HG03460 (cell line): ENCODE data around the gene PPP1R36.

ENCODE experiments used
- ATAC-seq: cut with Tn5 transposase; IDR thresholded peaks from one replicate; pipeline ENCODE4 v1.9.1; 2021; ENCODE audit not compliant: unreplicated experiment

PPP1R36 gene, protein sequence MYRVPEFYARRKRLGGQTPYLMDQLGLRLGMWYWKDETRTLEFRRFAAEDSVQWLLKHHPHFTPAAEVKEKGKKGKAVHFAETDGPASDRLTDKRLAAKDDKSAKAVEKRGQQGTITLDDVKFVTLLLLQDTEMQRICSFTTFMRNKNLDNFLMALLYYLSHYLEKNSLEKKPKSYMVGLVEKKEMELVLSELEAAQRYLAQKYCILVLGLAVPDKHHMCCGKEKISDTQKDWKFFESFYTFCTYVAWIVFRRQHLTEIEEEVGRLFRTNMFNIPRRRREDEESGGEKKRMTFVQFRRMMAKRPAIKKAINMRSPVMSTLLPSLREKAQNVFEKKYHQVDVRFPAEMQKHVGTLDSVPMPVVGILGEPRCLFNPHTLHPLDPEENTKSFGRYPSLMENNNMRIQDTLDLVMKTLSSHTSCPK

GRCh38 chr14:64549791-64550620, at the start of gene PPP1R36:
Gene PPP1R36 (plus strand): TSS chr14:64549961. CDS start chr14:64549998, 37 bp downstream.
- no peak for ATAC-seq

- ATAC-seq, result no peak
Observed at GRCh38 chr14:64500088-64500487, 49.7 kb upstream of the PPP1R36 start.

- no peak for ATAC-seq
Observed at GRCh38 chr14:64501411-64502171, 48.2 kb upstream of the PPP1R36 start.

DNA sequence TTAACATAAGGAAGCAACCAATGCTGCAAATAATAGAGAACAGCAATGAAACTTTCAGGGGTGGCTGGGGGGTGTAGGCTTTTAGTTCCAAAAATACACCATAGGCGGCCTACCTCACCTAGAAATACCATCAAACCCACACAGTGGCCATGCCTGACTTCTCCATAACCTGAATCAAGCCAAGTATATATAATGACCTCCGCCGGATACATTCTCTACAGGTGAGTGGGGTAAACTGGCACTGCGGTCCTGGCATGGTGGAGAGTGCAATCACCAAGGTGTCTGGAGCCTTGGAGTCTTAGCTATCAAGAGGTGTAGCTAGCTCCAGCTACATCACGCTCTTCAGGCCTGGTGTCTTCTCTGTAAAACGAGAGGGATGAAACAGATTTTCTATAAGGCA, 47.3 kb upstream of the PPP1R36 start:
- ATAC-seq, result no peak

DNA sequence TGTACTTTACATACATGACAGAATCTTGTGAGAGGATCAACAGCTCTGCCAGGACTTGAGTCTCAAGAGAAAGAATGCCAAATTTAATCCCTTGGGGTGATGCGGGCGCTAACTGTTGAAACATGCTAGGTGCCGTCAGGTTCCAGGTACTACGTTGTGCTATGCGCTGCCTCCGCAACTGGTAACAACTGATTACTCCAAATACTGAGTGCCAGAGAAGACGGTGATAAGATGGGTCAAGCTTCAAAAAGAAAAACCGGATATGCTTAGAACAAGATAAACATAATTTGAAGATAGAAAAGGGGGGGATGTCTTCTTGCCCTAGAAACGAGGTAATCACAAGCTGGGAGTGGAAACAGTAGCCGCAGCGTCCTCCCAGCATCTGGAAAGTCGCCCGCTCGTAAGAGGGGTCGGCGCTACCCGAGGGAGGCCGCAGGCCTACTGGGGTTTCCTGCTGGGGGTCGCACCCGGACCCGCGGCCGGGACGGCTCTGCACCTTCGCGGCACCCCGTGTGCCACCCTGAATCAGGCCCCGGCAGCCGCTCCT, 46.8 kb upstream of the PPP1R36 start:
- peak; percentile 1 for ATAC-seq

DNA sequence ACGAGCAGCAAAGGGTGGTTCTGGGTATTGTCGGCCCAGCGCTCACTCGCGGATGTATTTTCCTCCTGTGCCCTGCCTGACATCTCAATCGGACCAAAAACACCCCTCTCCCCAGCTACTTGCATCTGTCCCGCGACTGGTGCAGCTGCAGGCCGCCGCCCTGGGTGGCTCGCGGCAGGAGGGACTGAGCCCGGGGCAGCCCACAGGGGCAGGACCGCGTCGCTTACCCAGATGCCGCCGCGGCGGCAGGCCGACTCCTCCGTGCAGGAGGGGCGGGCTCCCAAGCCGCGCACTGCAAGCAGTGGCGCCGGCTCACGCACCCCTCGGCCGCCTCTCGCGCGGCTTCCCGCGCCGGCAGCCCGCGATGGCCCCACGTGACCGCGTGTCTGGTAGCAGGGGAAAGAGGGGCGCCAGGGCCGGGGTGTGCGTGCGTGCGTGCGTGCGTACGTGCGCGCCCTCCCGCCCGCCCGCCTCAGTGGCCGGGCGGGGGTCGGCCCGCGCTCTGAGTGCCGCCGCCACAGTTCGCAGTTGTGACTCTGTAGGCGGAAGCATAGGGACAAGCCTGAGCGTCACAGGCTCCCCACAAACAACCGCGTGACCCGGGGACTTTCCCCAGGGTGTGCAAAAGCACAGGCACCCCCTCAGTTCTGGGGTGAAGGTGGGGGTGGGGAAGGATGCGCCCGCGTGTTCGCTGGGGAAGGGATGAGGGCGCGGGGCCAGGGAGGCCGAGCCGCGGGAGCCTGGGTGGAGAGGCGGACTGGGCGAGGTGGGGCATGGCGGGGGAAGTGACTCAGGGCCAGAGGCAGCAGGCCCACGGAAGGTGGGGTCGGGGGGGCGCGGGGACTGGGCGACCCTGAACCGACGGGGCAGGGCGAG, 46.1 kb upstream of the PPP1R36 start, which contains the start of gene ZBTB25:
Gene ZBTB25 (minus strand): TSS at position 405 of the 876 bp plus-strand sequence. CDS start 13,305 bp downstream, outside the sequence.
- peak; percentile 53 for ATAC-seq

- peak; percentile 25 for ATAC-seq
Observed at GRCh38 chr14:64504310-64504896, 45.4 kb upstream of the PPP1R36 start, which contains the start of gene ZBTB1. Gene ZBTB1 (plus strand): TSS chr14:64504770. CDS start chr14:64521505, 16,735 bp downstream.

DNA sequence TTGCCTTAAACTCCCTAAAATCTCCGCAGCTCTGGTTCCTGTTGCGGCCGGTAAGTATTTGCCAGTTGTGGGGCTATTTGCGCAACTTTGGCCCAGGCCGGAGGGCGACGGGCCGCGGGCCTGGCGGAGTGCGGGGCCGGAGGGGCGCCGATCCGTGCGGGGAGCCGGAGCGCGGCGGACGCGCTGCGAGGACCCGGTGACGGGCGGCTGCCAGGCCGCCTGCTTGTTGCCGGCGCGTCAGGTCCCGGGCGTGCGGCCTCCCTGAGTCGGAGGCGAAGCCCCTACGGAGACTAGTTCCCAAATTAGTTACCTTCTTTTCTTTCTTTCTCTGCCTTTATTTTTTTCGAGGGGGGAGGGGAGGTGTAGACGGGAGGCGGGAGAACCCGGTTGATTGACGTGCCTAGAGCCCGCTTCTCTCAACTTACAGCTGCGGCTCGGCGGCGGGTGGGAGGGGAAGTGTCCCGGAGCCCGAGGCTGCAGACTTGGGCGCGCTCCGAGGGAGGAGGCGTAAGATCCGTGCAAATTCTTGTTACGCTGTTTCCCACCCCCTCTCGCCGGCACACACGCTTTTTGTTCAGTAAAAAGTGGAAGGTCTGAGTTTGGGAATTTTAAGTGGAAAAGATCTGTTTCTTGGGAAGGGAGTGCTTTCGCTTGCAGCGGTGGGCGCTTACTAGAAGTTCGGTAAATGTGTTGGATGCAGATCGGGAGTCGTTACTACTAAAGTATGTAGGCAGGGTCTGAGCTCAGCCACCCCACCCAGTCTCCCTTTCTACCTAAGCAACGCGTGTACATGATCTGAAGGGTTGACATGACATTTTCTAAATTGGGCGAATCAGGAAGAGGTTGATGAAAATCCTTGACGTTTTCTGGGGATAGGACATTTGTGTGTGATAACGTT, 44.6 kb upstream of the PPP1R36 start:
- peak; percentile 24 for ATAC-seq

- no peak for ATAC-seq
Observed at GRCh38 chr14:64506721-64507120, 43.0 kb upstream of the PPP1R36 start.

DNA sequence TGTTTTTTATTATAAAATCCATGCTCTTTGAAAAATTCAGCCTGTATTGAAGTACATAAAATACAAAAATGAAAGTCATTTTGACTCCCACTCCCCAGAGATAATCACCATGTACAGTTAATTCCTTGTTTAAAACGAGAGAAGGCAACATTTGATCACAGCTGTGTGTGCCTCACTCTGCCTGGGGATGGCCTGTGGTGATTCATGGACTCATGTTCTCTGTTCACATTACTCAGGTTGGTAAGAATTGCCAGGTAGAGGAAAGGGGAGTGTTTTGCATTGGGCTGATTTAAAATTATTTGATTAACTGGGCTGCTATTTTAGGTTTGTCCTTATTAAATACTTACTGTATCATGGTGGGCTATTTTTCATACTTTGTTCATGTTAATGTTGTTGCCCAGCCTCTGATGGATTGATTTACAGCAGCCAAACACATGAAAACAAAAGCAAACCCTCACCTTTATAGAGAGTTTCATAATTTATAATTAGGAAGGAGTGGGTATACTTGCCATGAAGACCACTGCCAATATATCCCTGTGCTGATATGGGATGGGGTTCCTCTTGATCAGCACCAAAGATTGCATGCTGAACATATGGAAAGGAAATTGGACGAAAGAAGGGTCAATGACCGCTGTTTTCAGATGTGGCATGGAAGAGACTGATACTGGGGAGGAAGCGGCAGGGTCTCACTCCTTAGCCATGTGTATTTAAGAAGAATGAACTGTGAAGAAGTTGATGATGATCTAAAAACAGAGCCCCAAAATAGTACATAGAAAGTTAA, 42.2 kb upstream of the PPP1R36 start:
- no peak for ATAC-seq

DNA sequence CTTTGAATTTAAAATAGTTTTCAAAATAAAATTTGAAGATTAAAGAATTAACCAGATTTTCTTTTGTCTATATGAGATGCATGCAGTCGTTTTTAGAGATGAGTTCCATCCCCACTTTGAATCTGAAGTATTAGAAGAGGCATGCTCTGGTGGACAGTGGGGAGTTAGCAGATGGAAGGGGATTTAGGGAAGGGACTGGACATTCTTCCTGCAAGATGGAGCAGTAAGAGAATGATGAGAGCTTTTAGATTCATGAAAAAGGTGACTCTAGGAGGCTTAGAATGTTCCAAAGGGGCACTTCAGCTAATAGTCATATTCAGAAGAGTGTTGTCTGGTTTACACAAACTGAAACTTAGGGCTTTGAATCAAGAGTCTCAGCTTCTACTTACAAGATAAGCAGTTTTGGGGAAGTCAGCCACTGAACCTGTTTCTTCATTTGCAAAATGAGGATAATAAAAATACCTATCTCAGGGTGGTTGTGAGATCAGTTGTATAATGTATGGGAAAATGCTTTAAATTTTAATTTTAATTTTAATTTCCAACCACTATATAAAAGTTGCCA, 41.5 kb upstream of the PPP1R36 start:
- ATAC-seq, result no peak

GRCh38 chr14:64509036-64509435, 40.7 kb upstream of the PPP1R36 start:
- ATAC-seq, result no peak

DNA sequence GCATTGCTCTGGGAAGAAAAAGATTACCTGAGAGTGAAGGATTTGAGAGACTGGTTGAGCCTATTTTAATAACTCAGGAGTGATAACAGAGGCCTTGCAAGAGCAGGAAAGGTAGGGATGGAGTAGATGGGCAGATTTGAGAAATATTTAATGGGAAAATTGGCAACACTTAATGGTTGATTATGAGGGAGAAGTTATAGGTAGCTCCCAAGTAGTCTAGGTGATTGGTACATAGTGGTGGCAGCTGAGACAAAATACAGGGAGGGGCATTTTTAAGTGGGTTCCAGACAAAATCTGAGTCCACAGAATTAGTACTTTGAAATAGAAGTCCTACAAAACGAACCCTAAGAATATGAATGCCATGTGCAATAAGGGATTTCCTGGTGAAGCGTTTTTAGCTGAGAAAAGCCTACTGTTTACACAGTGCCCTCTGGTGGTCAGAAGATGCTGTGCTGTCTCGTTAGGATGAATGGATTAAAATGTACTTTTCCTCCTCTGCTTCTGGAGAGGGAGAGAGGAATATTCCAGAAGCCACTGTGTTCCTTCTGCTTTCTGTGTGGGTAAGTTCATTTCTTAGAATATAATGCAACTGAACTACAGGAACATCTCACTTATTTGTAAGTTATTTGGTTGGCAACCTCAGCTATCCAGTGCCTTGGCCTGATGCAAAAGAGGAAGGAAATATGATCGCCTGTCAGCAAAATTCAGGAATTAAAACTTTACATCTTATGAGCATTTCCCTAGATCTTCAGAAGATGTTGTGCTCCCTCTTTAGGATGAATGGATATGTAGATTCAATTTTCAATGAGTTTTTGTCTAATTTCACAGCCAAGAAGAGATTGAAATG, 38.7 kb upstream of the PPP1R36 start:
- ATAC-seq, result no peak

GRCh38 chr14:64513271-64513670, 36.5 kb upstream of the PPP1R36 start:
- no peak for ATAC-seq

DNA sequence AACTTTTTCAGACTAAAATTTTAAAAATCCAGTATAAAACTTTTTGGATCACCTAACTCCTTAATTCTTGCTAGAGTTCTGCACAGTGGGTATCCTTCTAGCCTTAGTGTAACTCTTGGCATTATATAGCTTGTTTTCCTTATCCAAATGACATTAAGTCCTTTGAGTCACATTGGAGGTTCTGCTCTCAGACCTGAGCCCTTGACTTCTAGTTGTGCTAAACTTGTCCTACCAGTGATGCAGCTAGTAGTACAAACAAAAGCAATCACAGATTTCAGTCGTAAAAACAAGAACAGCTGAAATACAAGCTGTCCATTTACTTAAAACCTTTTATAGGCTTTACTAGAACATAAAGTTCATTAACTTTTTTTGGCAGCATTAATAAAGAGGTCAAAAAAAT, 34.7 kb upstream of the PPP1R36 start:
- no peak for ATAC-seq

DNA sequence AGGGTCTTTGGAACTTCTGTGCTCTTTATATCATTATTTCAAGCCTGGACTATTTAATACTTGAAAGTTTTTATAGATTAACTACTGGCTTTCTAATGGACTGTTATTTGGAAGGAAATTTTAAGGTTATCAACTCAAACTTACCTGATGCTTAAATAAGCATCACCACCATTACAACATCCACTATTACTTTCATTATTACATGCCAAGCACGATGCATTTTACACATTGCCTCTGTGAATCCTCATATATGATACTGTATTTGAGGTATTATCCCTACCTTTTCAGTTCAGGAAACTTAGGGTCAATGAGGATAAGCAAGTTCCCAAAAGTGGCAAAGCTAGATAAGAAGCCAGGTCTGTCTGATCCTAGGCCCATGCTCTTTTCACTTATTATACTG, 32.8 kb upstream of the PPP1R36 start:
- no peak for ATAC-seq
